Neural crest cell (in vitro differentiated cells): Measurements from ENCODE around the gene FCAMR. TPM values are rescaled to one million over a fixed set of nuclear protein-coding genes. Genes with fewer than 3 reads are reported as not detected.

Source experiments
- DNase-seq: peaks from one replicate; pipeline ENCODE4 v3.0.0; 2021; ENCODE audit warnings: low read depth, mixed read lengths, low spot score
- H3K27ac Mint-ChIP-seq: one replicate; pipeline ENCODE4 v1.8.0; 2021; ENCODE audit warnings: mild to moderate bottlenecking, mixed read lengths; ENCODE audit not compliant: unreplicated experiment
- H3K27me3 Mint-ChIP-seq: 2 replicates; pipeline ENCODE4 v1.8.0; 2021; ENCODE audit warnings: low read depth, mild to moderate bottlenecking, mixed read lengths
- H3K36me3 Mint-ChIP-seq: 2 replicates; pipeline ENCODE4 v1.8.0; 2021; ENCODE audit warnings: low read depth, mild to moderate bottlenecking, mixed read lengths
- H3K4me1 Mint-ChIP-seq: 2 replicates; pipeline ENCODE4 v1.8.0; 2021; ENCODE audit warnings: mixed read lengths
- H3K4me3 Mint-ChIP-seq: one replicate; pipeline ENCODE4 v1.8.0; 2021; ENCODE audit warnings: mild to moderate bottlenecking, mixed read lengths
- H3K9me3 Mint-ChIP-seq: 2 replicates; pipeline ENCODE4 v1.8.0; 2021; ENCODE audit warnings: mixed read lengths
- CTCF ChIP-seq: fragments of 200-600 bp; sonication (generic); conservative IDR thresholded peaks from 2 replicates; pipeline ENCODE4 v1.5.0; 2021; ENCODE audit warnings: antibody characterized with exemption, mild to moderate bottlenecking
- total RNA-seq: library from RNA; stranded (reverse); gene quantifications from 2 replicates; pipeline ENCODE4 v1.2.1, GENCODE V29; 2021

Gene FCAMR
- total RNA-seq, 1 donor from 2014 or later: not detected

GRCh38 chr1:206992790-206993189 lies 22.5 kb upstream of the FCAMR start:
- no peak overlapping the region for H3K4me3 Mint-ChIP-seq
- H3K27me3 Mint-ChIP-seq: peaks cover 18% of the 10 kb centered on the region
- DNase-seq: no peak
- no peaks in the 10 kb centered on the region for H3K4me1 Mint-ChIP-seq
- no peak for TF ChIP-seq CTCF
- H3K36me3 Mint-ChIP-seq: no peaks in the 10 kb centered on the region
- no peak overlapping the region for H3K27ac Mint-ChIP-seq
- H3K9me3 Mint-ChIP-seq: no peaks in the 10 kb centered on the region

- Mint-ChIP-seq H3K27me3 (peaks cover 45% of the 10 kb centered on the region), H3K36me3 (no peaks in the 10 kb centered on the region), H3K27ac (no peak overlapping the region), H3K9me3 (no peaks in the 10 kb centered on the region), H3K4me3 (no peak overlapping the region), H3K4me1 (no peaks in the 10 kb centered on the region)
- DNase-seq: no peak
- TF ChIP-seq CTCF: no peak
Measured at GRCh38 chr1:206987873-206988272, 17.6 kb upstream of the FCAMR start.

- Mint-ChIP-seq H3K27me3 (peaks cover 54% of the 10 kb centered on the region), H3K9me3 (no peaks in the 10 kb centered on the region), H3K36me3 (no peaks in the 10 kb centered on the region), H3K4me3 (no peak overlapping the region), H3K27ac (no peak overlapping the region), H3K4me1 (no peaks in the 10 kb centered on the region)
- DNase-seq: no peak
- TF ChIP-seq CTCF: no peak
Measured at GRCh38 chr1:206986885-206987284, 16.6 kb upstream of the FCAMR start.

- TF ChIP-seq CTCF: no peak
- Mint-ChIP-seq H3K4me3 (no peak overlapping the region), H3K27me3 (peaks cover 54% of the 10 kb centered on the region), H3K4me1 (no peaks in the 10 kb centered on the region), H3K9me3 (no peaks in the 10 kb centered on the region), H3K36me3 (no peaks in the 10 kb centered on the region), H3K27ac (no peak overlapping the region)
- DNase-seq: no peak
Measured at GRCh38 chr1:206986402-206986801, 16.1 kb upstream of the FCAMR start.

- no peaks in the 10 kb centered on the region for H3K36me3 Mint-ChIP-seq
- H3K27me3 Mint-ChIP-seq: peaks cover 53% of the 10 kb centered on the region
- no peaks in the 10 kb centered on the region for H3K9me3 Mint-ChIP-seq
- H3K27ac Mint-ChIP-seq: no peak overlapping the region
- H3K4me1 Mint-ChIP-seq: no peaks in the 10 kb centered on the region
- no peak for TF ChIP-seq CTCF
- no peak overlapping the region for H3K4me3 Mint-ChIP-seq
- no peak for DNase-seq
Measured at GRCh38 chr1:206985162-206985749, 15.0 kb upstream of the FCAMR start.
